ENCODE data around the gene LRCH1. TPM values are rescaled to one million over a fixed set of nuclear protein-coding genes. Genes with fewer than 3 reads are reported as not detected.

LRCH1 gene
- total RNA-seq (ENCODE audit: low replicate concordance), result 4.7 and 7.0 TPM in 2 replicates

GRCh38 chr13:46552889-46553520, at the start of gene LRCH1:
Gene LRCH1, plus strand, starts transcription at chr13:46553170. Its CDS starts 227 bp downstream, at chr13:46553397.

GRCh38 chr13:46796515-46797474, 243.8 kb downstream of the LRCH1 start, which contains the start of gene ESD:
Gene ESD, minus strand, starts transcription at chr13:46797161. Its CDS starts 5,748 bp downstream, at chr13:46791413.

Other genes starting within 250 kb of the LRCH1 start
- 0.08 and 18.5 TPM in 2 replicates for gene RUBCNL, start 165.9 kb upstream of the LRCH1 start, total RNA-seq (ENCODE audit: low replicate concordance)
- gene ESD, start 244.0 kb downstream of the LRCH1 start, total RNA-seq (ENCODE audit: low replicate concordance), result 48.2 and 80.1 TPM in 2 replicates